ENCODE results near the gene ITGAL.

The ITGAL gene

DNA sequence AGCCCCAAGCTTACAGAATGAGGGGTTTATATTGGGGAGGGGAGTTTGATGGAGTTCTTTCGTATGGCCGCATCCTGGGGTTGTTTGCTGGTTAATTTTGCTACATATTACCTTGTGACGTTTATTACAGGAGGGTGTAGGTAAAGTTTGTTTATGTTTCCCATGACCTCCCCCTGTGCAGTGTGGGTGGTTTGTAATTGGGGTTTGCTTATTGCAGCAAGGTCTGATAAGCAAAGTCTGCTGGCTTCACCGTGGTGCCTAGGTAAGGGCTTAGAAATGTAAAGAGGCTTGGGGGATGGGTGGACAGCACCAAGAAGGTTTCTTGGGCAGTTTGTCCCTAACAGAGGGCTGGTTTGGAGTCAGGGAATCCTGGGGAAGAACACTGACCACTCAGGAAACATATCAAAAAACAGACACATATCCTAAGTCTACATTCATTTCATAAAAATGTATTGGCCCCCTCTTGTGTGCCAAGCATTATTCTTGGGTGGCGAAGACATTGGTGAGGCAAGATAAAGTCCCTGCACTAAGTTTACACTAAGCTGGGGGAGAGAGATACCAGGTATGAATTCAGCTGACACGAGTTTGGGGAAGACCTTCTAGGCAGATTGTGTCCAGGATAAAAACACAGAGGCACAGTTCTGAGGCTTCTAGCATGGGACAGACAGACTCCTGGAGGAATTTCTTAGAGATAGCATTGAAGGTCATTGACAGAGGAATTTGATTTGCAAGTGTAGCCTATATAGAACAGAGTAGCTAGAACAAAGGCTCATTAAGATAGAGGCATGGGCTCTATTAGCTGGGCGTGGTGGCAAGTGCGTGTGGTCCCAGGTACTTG lies 76.1 kb downstream of the ITGAL start:
- TF ChIP-seq, protein P1, sequence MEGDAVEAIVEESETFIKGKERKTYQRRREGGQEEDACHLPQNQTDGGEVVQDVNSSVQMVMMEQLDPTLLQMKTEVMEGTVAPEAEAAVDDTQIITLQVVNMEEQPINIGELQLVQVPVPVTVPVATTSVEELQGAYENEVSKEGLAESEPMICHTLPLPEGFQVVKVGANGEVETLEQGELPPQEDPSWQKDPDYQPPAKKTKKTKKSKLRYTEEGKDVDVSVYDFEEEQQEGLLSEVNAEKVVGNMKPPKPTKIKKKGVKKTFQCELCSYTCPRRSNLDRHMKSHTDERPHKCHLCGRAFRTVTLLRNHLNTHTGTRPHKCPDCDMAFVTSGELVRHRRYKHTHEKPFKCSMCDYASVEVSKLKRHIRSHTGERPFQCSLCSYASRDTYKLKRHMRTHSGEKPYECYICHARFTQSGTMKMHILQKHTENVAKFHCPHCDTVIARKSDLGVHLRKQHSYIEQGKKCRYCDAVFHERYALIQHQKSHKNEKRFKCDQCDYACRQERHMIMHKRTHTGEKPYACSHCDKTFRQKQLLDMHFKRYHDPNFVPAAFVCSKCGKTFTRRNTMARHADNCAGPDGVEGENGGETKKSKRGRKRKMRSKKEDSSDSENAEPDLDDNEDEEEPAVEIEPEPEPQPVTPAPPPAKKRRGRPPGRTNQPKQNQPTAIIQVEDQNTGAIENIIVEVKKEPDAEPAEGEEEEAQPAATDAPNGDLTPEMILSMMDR (IDR thresholded peaks at IDR 0.05): no peak

DNA sequence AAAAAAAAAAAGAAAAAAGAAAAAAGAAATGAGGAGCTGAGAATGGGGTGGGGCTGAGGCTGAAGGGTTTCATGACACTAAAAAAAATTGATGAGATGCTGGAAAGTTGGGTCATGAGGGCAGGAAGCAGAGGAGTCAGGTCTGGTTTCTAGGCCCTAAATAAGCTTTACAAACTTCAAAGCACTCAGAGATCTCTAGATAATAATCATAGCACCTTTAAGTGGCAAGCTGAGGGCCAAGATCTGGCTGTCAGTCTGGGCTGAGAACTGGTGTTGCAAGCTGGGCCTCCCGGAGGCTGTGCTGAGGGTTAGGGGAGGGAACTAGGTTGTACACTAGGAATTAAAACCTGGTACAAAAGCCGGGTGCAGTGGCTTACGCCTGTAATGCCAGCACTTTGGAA lies 79.2 kb downstream of the ITGAL start:
- TF ChIP-seq, protein P1 (IDR thresholded peaks at IDR 0.05): no peak

DNA sequence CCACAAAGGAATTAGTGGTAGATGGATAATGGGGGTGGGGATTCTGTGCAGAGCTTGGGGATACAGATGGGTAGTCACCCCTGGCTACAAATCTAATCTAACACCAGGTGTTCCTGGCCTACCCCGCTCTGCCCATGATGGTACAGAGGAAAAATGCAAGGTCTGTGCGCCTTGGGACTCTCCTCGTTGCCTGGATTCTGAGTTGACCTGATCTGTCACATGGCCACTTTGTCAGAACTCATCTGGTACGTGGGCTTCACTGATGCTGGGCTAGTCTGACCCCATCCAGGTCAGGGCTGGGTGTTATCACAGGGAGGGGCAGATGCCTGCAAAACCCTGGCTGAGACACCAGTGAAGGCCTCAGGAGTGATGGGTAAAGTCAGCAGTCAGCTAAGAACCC lies 80.4 kb downstream of the ITGAL start:
- TF ChIP-seq, protein P1 (IDR thresholded peaks at IDR 0.05): no peak

GRCh38 chr16:30553393-30553899 lies 80.9 kb downstream of the ITGAL start:
- TF ChIP-seq, protein P1 (IDR thresholded peaks at IDR 0.05): no peak

- TF ChIP-seq, protein P1 (IDR thresholded peaks at IDR 0.05): no peak
These were observed 82.2 kb downstream of the ITGAL start for GRCh38 chr16:30554557-30555314.

GRCh38 chr16:30555315-30556124 lies 83.0 kb downstream of the ITGAL start:
- TF ChIP-seq, protein P1 (IDR thresholded peaks at IDR 0.05): no peak

GRCh38 chr16:30556125-30556473 lies 83.6 kb downstream of the ITGAL start:
- TF ChIP-seq, protein P1 (IDR thresholded peaks at IDR 0.05): no peak

Measured in LNCAP (cell line).